GM19035 (cell line): Measurements from ENCODE around the gene SUCLA2.

Experiments used
- ATAC-seq: cut with Tn5 transposase; IDR thresholded peaks from one replicate; pipeline ENCODE4 v1.9.1; 2021; ENCODE audit not compliant: unreplicated experiment

SUCLA2 gene

DNA sequence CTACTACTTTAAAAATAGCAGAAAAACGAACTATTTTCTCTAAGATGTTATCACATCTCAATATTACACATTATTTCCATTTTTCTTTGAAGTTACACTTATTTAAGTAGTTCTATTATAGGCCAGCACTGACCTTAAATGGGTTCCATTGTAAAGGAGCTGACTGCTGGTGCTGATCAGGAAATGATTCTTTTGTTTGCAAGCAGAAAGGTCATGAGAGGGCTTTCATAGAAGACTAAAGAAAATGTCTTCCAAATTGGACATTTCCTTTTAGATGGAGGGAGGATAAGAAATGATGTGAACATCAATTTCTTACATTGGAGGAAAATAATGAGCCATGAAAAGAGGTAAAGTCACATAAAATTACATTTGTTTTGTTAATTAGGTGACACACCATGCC lies 96.2 kb downstream of the SUCLA2 start:
- ATAC-seq = no peak

DNA sequence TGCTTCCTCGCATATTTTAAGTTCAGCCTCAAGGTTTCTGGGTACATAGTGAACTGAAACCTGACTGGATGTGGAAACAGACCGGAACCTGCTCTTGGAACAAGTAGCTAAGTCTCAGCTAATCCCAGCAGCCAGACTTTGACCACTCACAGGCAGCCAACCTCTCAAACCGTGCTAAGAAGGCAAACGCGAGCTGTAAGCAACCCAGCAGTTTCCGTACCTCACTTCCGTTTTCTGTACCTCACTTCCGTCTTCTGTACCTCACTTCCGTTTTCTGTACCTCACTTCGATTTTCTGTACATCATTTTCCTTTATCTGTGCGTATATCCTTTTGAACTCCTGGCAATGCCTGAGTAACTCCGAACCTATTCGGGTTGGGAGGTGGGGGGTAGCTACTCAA lies 96.8 kb downstream of the SUCLA2 start:
- ATAC-seq = no peak

DNA sequence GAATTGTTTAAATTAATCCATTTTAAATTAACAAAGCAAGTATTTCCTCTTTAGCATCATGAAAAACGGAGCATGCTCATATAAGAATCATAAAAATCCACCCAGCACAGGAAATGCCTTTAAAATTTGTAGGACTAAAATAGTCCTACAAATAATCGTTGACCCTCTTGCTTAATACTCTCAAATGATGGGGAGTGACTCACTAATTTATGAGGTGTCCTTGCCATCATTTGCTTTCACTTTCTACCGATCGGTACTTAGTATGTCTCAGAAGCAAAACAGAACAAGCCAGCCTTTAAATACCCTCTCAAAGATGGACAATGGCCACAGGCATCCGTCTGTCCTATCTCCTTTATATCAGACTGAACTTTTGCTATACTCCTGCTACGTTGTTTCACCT lies 97.2 kb downstream of the SUCLA2 start:
- no peak for ATAC-seq

DNA sequence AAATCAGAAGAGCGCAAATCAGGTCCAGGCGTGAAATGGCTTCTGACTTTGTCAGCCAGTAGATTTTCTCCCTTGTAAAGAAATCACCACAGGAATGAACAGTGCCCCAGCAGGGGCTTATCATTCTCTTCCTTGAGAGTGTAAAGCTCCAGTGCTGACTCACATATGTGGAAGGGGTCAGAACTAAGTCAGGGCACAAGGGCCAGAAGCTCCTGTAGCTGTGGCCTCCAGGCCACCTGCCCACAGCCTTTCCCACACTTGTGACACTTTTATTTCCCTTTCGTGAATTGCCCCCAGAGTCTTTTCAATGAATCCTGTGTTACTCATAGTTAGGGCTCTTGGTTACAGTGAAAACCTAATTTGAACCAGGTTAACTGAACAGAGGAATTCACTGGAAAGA lies 99.6 kb downstream of the SUCLA2 start:
- no peak for ATAC-seq

DNA sequence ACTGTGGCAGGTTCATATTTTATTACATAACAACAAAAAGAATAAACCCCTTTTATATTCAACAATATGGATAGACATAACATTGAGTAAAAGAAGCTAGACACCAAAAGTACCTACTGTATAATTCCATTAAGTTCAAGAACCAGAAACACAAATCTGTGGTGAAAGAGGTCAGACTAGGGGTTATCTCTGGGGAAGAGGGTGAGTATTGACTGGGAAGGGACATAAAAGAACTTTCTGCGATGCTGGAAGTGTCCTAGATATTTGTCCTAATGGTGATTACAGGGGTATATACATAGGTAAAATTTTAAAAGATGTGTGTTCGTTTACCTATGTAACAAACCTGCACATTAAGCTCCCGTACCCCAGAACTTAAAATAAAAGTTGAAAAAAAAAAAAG lies 103.0 kb downstream of the SUCLA2 start:
- ATAC-seq = no peak

DNA sequence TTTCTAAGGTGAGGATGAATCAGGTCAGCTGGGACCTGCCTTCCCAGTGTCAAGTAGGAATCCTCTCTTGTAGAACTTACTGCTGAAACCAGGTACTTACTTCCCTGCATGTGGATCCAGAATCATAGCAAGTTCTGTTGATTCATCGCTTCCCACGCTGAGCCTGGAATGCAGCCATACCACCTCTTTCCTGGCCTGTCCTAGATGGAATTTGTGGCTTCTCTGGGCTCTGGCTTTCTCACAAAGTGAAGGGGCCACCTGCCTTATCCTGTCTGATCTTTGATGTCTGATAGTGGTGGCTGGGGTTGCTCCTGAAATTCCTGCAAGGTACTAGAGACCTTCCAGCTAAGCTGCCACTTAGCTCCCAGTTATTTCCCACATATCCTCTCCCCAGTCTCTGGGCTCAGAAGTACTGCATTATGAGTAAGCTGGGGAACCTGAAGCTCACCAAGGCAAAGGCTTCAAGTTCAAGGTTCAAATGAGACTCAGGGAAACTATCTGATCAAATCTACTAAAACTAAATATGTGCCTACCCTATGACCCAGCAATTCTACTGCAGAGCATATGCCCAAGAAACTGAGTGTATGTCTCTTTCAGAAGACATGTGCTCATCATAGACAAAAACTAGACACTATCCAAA lies 103.5 kb downstream of the SUCLA2 start:
- no peak for ATAC-seq

DNA sequence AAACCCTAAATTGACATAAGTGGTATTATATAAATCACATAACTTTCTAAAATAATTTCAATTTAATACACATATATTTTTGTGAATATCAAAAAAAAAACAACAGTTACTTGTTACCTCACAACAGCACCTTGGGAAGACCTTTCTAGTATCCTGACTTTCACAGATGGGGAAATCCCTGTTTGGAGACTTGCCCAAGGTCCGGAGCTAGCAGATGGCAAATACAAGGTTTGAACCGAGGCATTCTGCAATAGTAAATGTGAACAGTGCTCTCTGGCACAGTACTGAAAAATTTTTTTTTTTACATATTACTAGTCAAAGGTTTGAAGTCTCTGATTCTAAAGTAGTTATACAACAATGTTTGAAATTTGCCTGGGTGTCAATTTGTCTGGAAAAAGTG lies 104.5 kb downstream of the SUCLA2 start:
- no peak for ATAC-seq

DNA sequence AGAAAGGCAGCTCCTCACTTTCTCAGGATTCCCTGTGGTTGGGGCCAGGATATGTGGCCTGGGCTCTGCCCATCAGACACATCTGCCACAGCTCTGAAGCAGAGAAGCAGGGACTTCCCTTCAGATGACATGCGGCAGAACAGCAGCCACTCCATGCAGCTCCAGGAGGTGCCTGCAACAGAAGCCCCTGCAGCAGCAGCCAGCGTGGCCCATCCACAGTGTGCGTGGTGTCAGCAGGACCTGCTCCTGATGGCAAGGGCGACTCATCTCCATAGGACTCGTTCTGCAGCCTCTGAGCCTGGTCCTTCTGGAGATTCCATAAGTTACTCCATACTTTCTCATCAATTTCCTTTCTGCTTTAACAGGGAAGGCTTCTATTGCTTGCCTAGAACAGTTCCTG lies 105.0 kb downstream of the SUCLA2 start:
- ATAC-seq = no peak

DNA sequence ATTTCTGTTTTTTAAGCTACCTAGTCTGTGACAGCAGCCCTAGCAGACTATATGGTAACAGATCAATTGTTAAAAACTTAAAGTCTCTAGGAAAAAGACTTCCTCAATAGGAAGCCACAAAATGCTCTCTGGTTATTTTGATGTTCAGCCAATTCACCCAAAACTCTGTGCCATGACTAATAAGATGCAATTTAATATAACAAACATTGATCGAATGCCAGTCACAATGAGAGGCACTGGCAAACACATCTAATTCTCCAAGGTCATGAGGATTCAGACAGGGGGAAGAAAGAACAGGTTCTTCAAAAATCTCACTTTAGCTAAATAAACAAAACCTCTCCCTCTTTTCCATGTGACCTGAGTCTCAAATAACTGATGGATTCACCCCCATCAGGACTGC lies 107.5 kb downstream of the SUCLA2 start:
- no peak for ATAC-seq
